ENCODE results near the gene MYO18A. TPM values are rescaled to one million over a fixed set of nuclear protein-coding genes. Genes with fewer than 3 reads are reported as not detected.
"Not testable (repeated sequence)": the region's sequence is repeated elsewhere in the genome, so short reads cannot be mapped to it uniquely, and the experiment has no call there.

MYO18A gene
- polyA plus RNA-seq, 2 donors = 39.1 to 86.4 TPM

- no peak overlapping the region for H3K4me3 ChIP-seq (ENCODE audit: low read depth in 1 of 2, low read length in 2 of 2)
- no peaks in the 10 kb centered on the region for H3K27me3 ChIP-seq (ENCODE audit: control insufficient read depth in 1 of 2, insufficient read depth in 2 of 2, low read length in 2 of 2)
- WGBS, 2 donors = 84 to 96% methylated on average over 9 of the region's 9 CpGs
- peaks cover 2 to 5% of the 10 kb centered on the region in 2 donors for H3K4me1 ChIP-seq (ENCODE audit: control insufficient read depth in 2 of 2, insufficient read depth in 2 of 2, low read length in 1 of 2)
- peaks cover 5 to 12% of the 10 kb centered on the region in 2 donors for H3K36me3 ChIP-seq (ENCODE audit: control insufficient read depth in 2 of 2, insufficient read depth in 2 of 2, low read length in 1 of 2)
- no peaks in the 10 kb centered on the region for H3K9me3 ChIP-seq (ENCODE audit: control insufficient read depth in 2 of 2, insufficient read depth in 1 of 2, low read depth in 1 of 2, low read length in 1 of 2)
- no peak overlapping the region for H3K27ac ChIP-seq (ENCODE audit: low read depth in 2 of 2, low read length in 1 of 2)
Measured at GRCh38 chr17:29169806-29170591, 10.2 kb downstream of the MYO18A start.

- not testable (repeated sequence) for H3K9me3 ChIP-seq (ENCODE audit: control insufficient read depth in 2 of 2, insufficient read depth in 1 of 2, low read depth in 1 of 2, low read length in 1 of 2); H3K27ac ChIP-seq (ENCODE audit: low read depth in 2 of 2, low read length in 1 of 2); H3K4me3 ChIP-seq (ENCODE audit: low read depth in 1 of 2, low read length in 2 of 2); H3K4me1 ChIP-seq (ENCODE audit: control insufficient read depth in 2 of 2, insufficient read depth in 2 of 2, low read length in 1 of 2); H3K27me3 ChIP-seq (ENCODE audit: control insufficient read depth in 1 of 2, insufficient read depth in 2 of 2, low read length in 2 of 2)
- H3K36me3 ChIP-seq (ENCODE audit: control insufficient read depth in 2 of 2, insufficient read depth in 2 of 2, low read length in 1 of 2) = peaks cover 5 to 17% of the 10 kb centered on the region in 2 donors
- WGBS, 2 donors = 91 to 92% methylated on average over 8 of the region's 8 CpGs
Measured at GRCh38 chr17:29168759-29169126, 11.5 kb downstream of the MYO18A start.

- no peaks in the 10 kb centered on the region for H3K9me3 ChIP-seq (ENCODE audit: control insufficient read depth in 2 of 2, insufficient read depth in 1 of 2, low read depth in 1 of 2, low read length in 1 of 2)
- no peak overlapping the region for H3K4me3 ChIP-seq (ENCODE audit: low read depth in 1 of 2, low read length in 2 of 2)
- H3K27me3 ChIP-seq (ENCODE audit: control insufficient read depth in 1 of 2, insufficient read depth in 2 of 2, low read length in 2 of 2) = no peaks in the 10 kb centered on the region
- peaks cover 2 to 5% of the 10 kb centered on the region in 2 donors for H3K4me1 ChIP-seq (ENCODE audit: control insufficient read depth in 2 of 2, insufficient read depth in 2 of 2, low read length in 1 of 2)
- H3K27ac ChIP-seq (ENCODE audit: low read depth in 2 of 2, low read length in 1 of 2) = no peak overlapping the region
- H3K36me3 ChIP-seq (ENCODE audit: control insufficient read depth in 2 of 2, insufficient read depth in 2 of 2, low read length in 1 of 2) = peaks cover 5 to 17% of the 10 kb centered on the region in 2 donors
- 66% methylated on average over 3 of the region's 3 CpGs for WGBS, 2 donors
Measured at GRCh38 chr17:29168079-29168758, 12.0 kb downstream of the MYO18A start.

GRCh38 chr17:29167393-29168078 lies 12.7 kb downstream of the MYO18A start:
- Histone ChIP-seq H3K27ac (ENCODE audit: low read depth in 2 of 2, low read length in 1 of 2) (no peak overlapping the region), H3K36me3 (ENCODE audit: control insufficient read depth in 2 of 2, insufficient read depth in 2 of 2, low read length in 1 of 2) (peaks cover 5 to 20% of the 10 kb centered on the region in 2 donors), H3K9me3 (ENCODE audit: control insufficient read depth in 2 of 2, insufficient read depth in 1 of 2, low read depth in 1 of 2, low read length in 1 of 2) (no peaks in the 10 kb centered on the region), H3K4me3 (ENCODE audit: low read depth in 1 of 2, low read length in 2 of 2) (no peak overlapping the region), H3K27me3 (ENCODE audit: control insufficient read depth in 1 of 2, insufficient read depth in 2 of 2, low read length in 2 of 2) (no peaks in the 10 kb centered on the region), H3K4me1 (ENCODE audit: control insufficient read depth in 2 of 2, insufficient read depth in 2 of 2, low read length in 1 of 2) (peaks cover 6 to 12% of the 10 kb centered on the region in 2 donors)
- 72 to 85% methylated on average over 4 of the region's 4 CpGs for WGBS, 2 donors

GRCh38 chr17:29166507-29166887 lies 13.7 kb downstream of the MYO18A start:
- WGBS, 2 donors = 94 to 96% methylated on average over 21 of the region's 21 CpGs
- H3K27ac ChIP-seq (ENCODE audit: low read depth in 2 of 2, low read length in 1 of 2) = no peak overlapping the region
- no peaks in the 10 kb centered on the region for H3K27me3 ChIP-seq (ENCODE audit: control insufficient read depth in 1 of 2, insufficient read depth in 2 of 2, low read length in 2 of 2)
- H3K4me3 ChIP-seq (ENCODE audit: low read depth in 1 of 2, low read length in 2 of 2) = no peak overlapping the region
- H3K4me1 ChIP-seq (ENCODE audit: control insufficient read depth in 2 of 2, insufficient read depth in 2 of 2, low read length in 1 of 2) = peaks cover 6 to 13% of the 10 kb centered on the region in 2 donors
- H3K36me3 ChIP-seq (ENCODE audit: control insufficient read depth in 2 of 2, insufficient read depth in 2 of 2, low read length in 1 of 2) = peaks cover 5 to 24% of the 10 kb centered on the region in 2 donors
- no peaks in the 10 kb centered on the region for H3K9me3 ChIP-seq (ENCODE audit: control insufficient read depth in 2 of 2, insufficient read depth in 1 of 2, low read depth in 1 of 2, low read length in 1 of 2)

- peaks cover 5 to 24% of the 10 kb centered on the region in 2 donors for H3K36me3 ChIP-seq (ENCODE audit: control insufficient read depth in 2 of 2, insufficient read depth in 2 of 2, low read length in 1 of 2)
- H3K27ac ChIP-seq (ENCODE audit: low read depth in 2 of 2, low read length in 1 of 2) = no peak overlapping the region
- peaks cover 6 to 13% of the 10 kb centered on the region in 2 donors for H3K4me1 ChIP-seq (ENCODE audit: control insufficient read depth in 2 of 2, insufficient read depth in 2 of 2, low read length in 1 of 2)
- H3K4me3 ChIP-seq (ENCODE audit: low read depth in 1 of 2, low read length in 2 of 2) = no peak overlapping the region
- 91 to 93% methylated on average over 32 of the region's 32 CpGs for WGBS, 2 donors
- no peaks in the 10 kb centered on the region for H3K27me3 ChIP-seq (ENCODE audit: control insufficient read depth in 1 of 2, insufficient read depth in 2 of 2, low read length in 2 of 2)
- H3K9me3 ChIP-seq (ENCODE audit: control insufficient read depth in 2 of 2, insufficient read depth in 1 of 2, low read depth in 1 of 2, low read length in 1 of 2) = no peaks in the 10 kb centered on the region
Measured at GRCh38 chr17:29165800-29166506, 14.2 kb downstream of the MYO18A start.

- Histone ChIP-seq H3K27me3 (ENCODE audit: control insufficient read depth in 1 of 2, insufficient read depth in 2 of 2, low read length in 2 of 2) (no peaks in the 10 kb centered on the region), H3K9me3 (ENCODE audit: control insufficient read depth in 2 of 2, insufficient read depth in 1 of 2, low read depth in 1 of 2, low read length in 1 of 2) (no peaks in the 10 kb centered on the region), H3K4me1 (ENCODE audit: control insufficient read depth in 2 of 2, insufficient read depth in 2 of 2, low read length in 1 of 2) (peaks cover 6 to 13% of the 10 kb centered on the region in 2 donors), H3K4me3 (ENCODE audit: low read depth in 1 of 2, low read length in 2 of 2) (no peak overlapping the region), H3K36me3 (ENCODE audit: control insufficient read depth in 2 of 2, insufficient read depth in 2 of 2, low read length in 1 of 2) (peaks cover 5 to 24% of the 10 kb centered on the region in 2 donors), H3K27ac (ENCODE audit: low read depth in 2 of 2, low read length in 1 of 2) (no peak overlapping the region)
- WGBS, 2 donors = 87 to 88% methylated on average over 3 of the region's 3 CpGs
Measured at GRCh38 chr17:29165261-29165660, 14.9 kb downstream of the MYO18A start.

GRCh38 chr17:29163563-29163962 lies 16.6 kb downstream of the MYO18A start:
- H3K36me3 ChIP-seq (ENCODE audit: control insufficient read depth in 2 of 2, insufficient read depth in 2 of 2, low read length in 1 of 2) = peaks cover 5 to 24% of the 10 kb centered on the region in 2 donors
- H3K4me3 ChIP-seq (ENCODE audit: low read depth in 1 of 2, low read length in 2 of 2) = no peak overlapping the region
- 78 to 80% methylated on average over 3 of the region's 3 CpGs for WGBS, 2 donors
- H3K27me3 ChIP-seq (ENCODE audit: control insufficient read depth in 1 of 2, insufficient read depth in 2 of 2, low read length in 2 of 2) = no peaks in the 10 kb centered on the region
- no peaks in the 10 kb centered on the region for H3K9me3 ChIP-seq (ENCODE audit: control insufficient read depth in 2 of 2, insufficient read depth in 1 of 2, low read depth in 1 of 2, low read length in 1 of 2)
- H3K4me1 ChIP-seq (ENCODE audit: control insufficient read depth in 2 of 2, insufficient read depth in 2 of 2, low read length in 1 of 2) = peaks cover 11 to 16% of the 10 kb centered on the region in 2 donors
- H3K27ac ChIP-seq (ENCODE audit: low read depth in 2 of 2, low read length in 1 of 2) = no peak overlapping the region

GRCh38 chr17:29162909-29163341 lies 17.3 kb downstream of the MYO18A start:
- no peaks in the 10 kb centered on the region for H3K27me3 ChIP-seq (ENCODE audit: control insufficient read depth in 1 of 2, insufficient read depth in 2 of 2, low read length in 2 of 2)
- H3K36me3 ChIP-seq (ENCODE audit: control insufficient read depth in 2 of 2, insufficient read depth in 2 of 2, low read length in 1 of 2) = peaks cover 5 to 24% of the 10 kb centered on the region in 2 donors
- H3K4me3 ChIP-seq (ENCODE audit: low read depth in 1 of 2, low read length in 2 of 2) = no peak overlapping the region
- 63 to 64% methylated on average over 6 of the region's 6 CpGs for WGBS, 2 donors
- H3K4me1 ChIP-seq (ENCODE audit: control insufficient read depth in 2 of 2, insufficient read depth in 2 of 2, low read length in 1 of 2) = peaks cover 17 to 19% of the 10 kb centered on the region in 2 donors
- H3K27ac ChIP-seq (ENCODE audit: low read depth in 2 of 2, low read length in 1 of 2) = no peak overlapping the region
- H3K9me3 ChIP-seq (ENCODE audit: control insufficient read depth in 2 of 2, insufficient read depth in 1 of 2, low read depth in 1 of 2, low read length in 1 of 2) = no peaks in the 10 kb centered on the region

All from esophagus (tissue), 2 donors.